Smooth muscle cell (in vitro differentiated cells): Measurements from ENCODE around the gene MXD4. TPM values are rescaled to one million over a fixed set of nuclear protein-coding genes. Genes with fewer than 3 reads are reported as not detected.

ENCODE experiments used
- DNase-seq: peaks from one replicate; lab custom pipeline; 2025; ENCODE audit not compliant: unreplicated experiment; lab: John Stamatoyannopoulos, UW
- H2AFZ ChIP-seq: fragments of 200-600 bp; sonication (generic); 2 replicates; pipeline ENCODE4 v1.6.0; 2016; ENCODE audit warnings: antibody characterized with exemption, low read depth, mild to moderate bottlenecking
- H3F3A ChIP-seq: fragments of 200-600 bp; sonication (generic); 2 replicates; pipeline ENCODE4 v1.6.0; 2017; ENCODE audit warnings: antibody characterized with exemption, low read depth
- H3K27ac ChIP-seq: fragments of 200-600 bp; sonication (generic); 2 replicates; pipeline ENCODE4 v1.5.1; 2016; ENCODE audit warnings: low read depth, mild to moderate bottlenecking
- H3K27me3 ChIP-seq: fragments of 200-600 bp; sonication (generic); 2 replicates; pipeline ENCODE4 v1.6.1; 2016; ENCODE audit warnings: low read depth, mild to moderate bottlenecking
- H3K36me3 ChIP-seq: fragments of 200-600 bp; sonication (generic); 2 replicates; pipeline ENCODE4 v1.5.1; 2016; ENCODE audit warnings: low read depth
- H3K4me1 ChIP-seq: fragments of 200-600 bp; sonication (generic); 2 replicates; pipeline ENCODE4 v1.5.1; 2016; ENCODE audit warnings: low read depth
- H3K4me2 ChIP-seq: fragments of 200-600 bp; sonication (generic); 2 replicates; pipeline ENCODE4 v1.6.0; 2016; ENCODE audit warnings: mild to moderate bottlenecking
- H3K4me3 ChIP-seq: fragments of 200-600 bp; sonication (generic); 2 replicates; pipeline ENCODE4 v1.5.1; 2016; ENCODE audit warnings: mild to moderate bottlenecking
- H3K79me2 ChIP-seq: fragments of 200-600 bp; sonication (generic); 2 replicates; pipeline ENCODE4 v1.6.0; 2016; ENCODE audit warnings: low read depth, mild to moderate bottlenecking
- H3K9ac ChIP-seq: fragments of 200-600 bp; sonication (generic); 2 replicates; pipeline ENCODE4 v1.6.0; 2016; ENCODE audit warnings: low read depth
- H3K9me3 ChIP-seq: fragments of 200-600 bp; sonication (generic); replicated peaks from 2 replicates; pipeline ENCODE4 v1.5.1; 2016; ENCODE audit warnings: low read depth
- H4K20me1 ChIP-seq: fragments of 200-600 bp; sonication (generic); 2 replicates; pipeline ENCODE4 v1.6.0; 2016; ENCODE audit warnings: low read depth
- CTCF ChIP-seq: fragments of 200-600 bp; sonication (generic); IDR thresholded peaks from 2 replicates; pipeline ENCODE4 v1.5.1; 2017; ENCODE audit warnings: borderline replicate concordance, mild to moderate bottlenecking, antibody characterized with exemption; ENCODE audit not compliant: insufficient read depth, poor library complexity, severe bottlenecking
- WGBS: methylation state at CpG from one replicate; pipeline ENCODE4 v1.1.7; 2016; ENCODE audit warnings: low lambda C conversion rate; 5-methylcytosine and 5-hydroxymethylcytosine counted together
- polyA plus RNA-seq: library from polyadenylated mRNA; unstranded; fragments of >200 nt; fragmentation: Nextera tagmentation; extraction: Ambion mirVana; gene quantifications from 2 replicates; pipeline ENCODE4 v1.2.1, GENCODE V29; 2016
- total RNA-seq: library from RNA; depleted of rRNA; stranded (reverse); fragments of >200 nt; gene quantifications from 2 replicates; pipeline ENCODE4 v1.2.3, GENCODE V29; 2014

MXD4 gene
- total and polyA plus RNA-seq, 2 experiments from 2014 or later = 26.8 to 81.8 TPM

GRCh38 chr4:2220016-2220630, 41.8 kb downstream of the MXD4 start:
- Histone ChIP-seq H3K4me3 (no peak overlapping the region), H3K4me2 (peak overlapping the region; percentile 25), H3K9ac (no peak overlapping the region), H3K27ac (no peak overlapping the region), H3K79me2 (no peaks in the 10 kb centered on the region), H3K4me1 (no peaks in the 10 kb centered on the region), H4K20me1 (peaks cover 11% of the 10 kb centered on the region), H2AFZ (no peak overlapping the region), H3F3A (peaks cover 3% of the 10 kb centered on the region), H3K27me3 (no peaks in the 10 kb centered on the region), H3K9me3 (no peaks in the 10 kb centered on the region), H3K36me3 (no peaks in the 10 kb centered on the region)
- peak; percentile 84 for TF ChIP-seq CTCF
- peak; percentile 25 for DNase-seq
- 20% methylated on average over 10 of the region's 10 CpGs for WGBS

- TF ChIP-seq CTCF = no peak
- WGBS = 95% methylated on average over 6 of the region's 6 CpGs
Measured at GRCh38 chr4:2219233-2219760, 42.6 kb downstream of the MXD4 start.

GRCh38 chr4:2218436-2218835, 43.5 kb downstream of the MXD4 start:
- 84% methylated on average over 1 of the region's 1 CpG for WGBS
- Histone ChIP-seq H3K9me3 (no peaks in the 10 kb centered on the region), H3K9ac (no peak overlapping the region), H3K79me2 (no peaks in the 10 kb centered on the region), H2AFZ (no peak overlapping the region), H3K4me2 (no peak overlapping the region), H3F3A (peaks cover 3% of the 10 kb centered on the region), H3K4me3 (no peak overlapping the region), H3K4me1 (no peaks in the 10 kb centered on the region), H3K27ac (no peak overlapping the region), H3K36me3 (no peaks in the 10 kb centered on the region), H3K27me3 (peaks cover 5% of the 10 kb centered on the region), H4K20me1 (peaks cover 11% of the 10 kb centered on the region)
- TF ChIP-seq CTCF = no peak
- DNase-seq = no peak

More at GRCh38 chr4:2219233-2219760, 42.6 kb downstream of the MXD4 start:
- H3F3A ChIP-seq = peaks cover 3% of the 10 kb centered on the region
- no peaks in the 10 kb centered on the region for H3K27me3 ChIP-seq
- H3K9ac ChIP-seq = no peak overlapping the region
- no peak overlapping the region for H3K4me3 ChIP-seq
- no peaks in the 10 kb centered on the region for H3K4me1 ChIP-seq
- H3K9me3 ChIP-seq = no peaks in the 10 kb centered on the region
- H3K36me3 ChIP-seq = no peaks in the 10 kb centered on the region
- no peak overlapping the region for H3K4me2 ChIP-seq
- no peak for DNase-seq
- H4K20me1 ChIP-seq = peaks cover 11% of the 10 kb centered on the region
- H2AFZ ChIP-seq = no peak overlapping the region
- no peak overlapping the region for H3K27ac ChIP-seq
- H3K79me2 ChIP-seq = no peaks in the 10 kb centered on the region

DNA sequence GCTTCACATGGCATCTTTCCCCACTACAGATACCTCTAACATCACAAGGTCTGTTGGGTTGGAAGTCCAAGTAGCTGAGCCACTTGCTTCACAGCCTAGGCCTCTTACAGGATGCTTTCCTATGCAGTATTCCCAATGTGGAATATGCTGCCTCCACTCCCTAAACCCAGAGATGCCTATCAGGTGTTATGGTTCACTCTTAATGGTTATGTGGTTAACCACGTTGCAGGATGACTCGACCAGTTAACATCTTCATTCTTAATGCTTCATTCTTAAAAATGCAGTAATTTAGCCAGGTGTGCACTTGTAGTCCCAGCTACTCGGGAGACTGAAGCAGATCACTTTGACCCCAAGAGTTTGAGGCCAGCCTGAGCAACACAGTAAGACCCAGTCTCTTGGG, 44.2 kb downstream of the MXD4 start:
- Histone ChIP-seq H3K9me3 (no peaks in the 10 kb centered on the region), H3K79me2 (no peaks in the 10 kb centered on the region), H3K4me1 (no peaks in the 10 kb centered on the region), H3K36me3 (no peaks in the 10 kb centered on the region), H3K4me2 (no peak overlapping the region), H2AFZ (no peak overlapping the region), H3F3A (peaks cover 3% of the 10 kb centered on the region), H3K27me3 (peaks cover 7% of the 10 kb centered on the region), H3K9ac (no peak overlapping the region), H3K4me3 (no peak overlapping the region), H3K27ac (no peak overlapping the region), H4K20me1 (peaks cover 11% of the 10 kb centered on the region)
- WGBS = 50% methylated on average over 3 of the region's 3 CpGs
- no peak for DNase-seq
- no peak for TF ChIP-seq CTCF
